Large intestine (tissue), 3 donors: ENCODE data around the gene ZDHHC11. TPM values are rescaled to one million over a fixed set of nuclear protein-coding genes. Genes with fewer than 3 reads are reported as not detected.
"Not testable (repeated sequence)": the region's sequence is repeated elsewhere in the genome, so short reads cannot be mapped to it uniquely, and the experiment has no call there.

Experiments
- DNase-seq, 2 donors: peaks; one replicate each; pipeline versions ENCODE4 v3.0.0 to v3.0.0-alpha.2; 2013
- H3K27ac ChIP-seq: one replicate; pipeline ENCODE4 v1.5.1; 2013; ENCODE audit warnings: low read length
- H3K27me3 ChIP-seq: 2 replicates; pipeline ENCODE4 v1.6.1; 2013; ENCODE audit warnings: low read length; ENCODE audit not compliant: control insufficient read depth, insufficient read depth
- H3K36me3 ChIP-seq: 2 replicates; pipeline ENCODE4 v1.6.1; 2013; ENCODE audit warnings: low read length; ENCODE audit not compliant: control insufficient read depth, insufficient read depth
- H3K4me1 ChIP-seq: one replicate; pipeline ENCODE4 v1.6.1; 2013; ENCODE audit warnings: low read length; ENCODE audit not compliant: control insufficient read depth, insufficient read depth
- H3K4me3 ChIP-seq: one replicate; pipeline ENCODE4 v1.5.1; 2013; ENCODE audit warnings: low read length
- H3K9me3 ChIP-seq: one replicate; pipeline ENCODE4 v1.6.1; 2013; ENCODE audit warnings: mild to moderate bottlenecking, low read depth, low read length, moderate library complexity; ENCODE audit not compliant: control insufficient read depth
- WGBS: methylation state at CpG from one replicate; pipeline ENCODE4 v1.1.5; 2013; ENCODE audit warnings: low lambda C conversion rate; ENCODE audit not compliant: insufficient coverage; 5-methylcytosine and 5-hydroxymethylcytosine counted together
- polyA plus RNA-seq: library from polyadenylated mRNA; unstranded; fragments of 120-200 nt; gene quantifications from one replicate; pipeline ENCODE4 v1.2.1, GENCODE V29; 2013

Gene ZDHHC11
- polyA plus RNA-seq, 1 donor = 41.0 TPM

- H3K4me3 ChIP-seq = no peak overlapping the region
- no peak overlapping the region for H3K27ac ChIP-seq
- no peak for DNase-seq
- H3K4me1 ChIP-seq = peaks cover 3% of the 10 kb centered on the region
- no peaks in the 10 kb centered on the region for H3K27me3 ChIP-seq
- H3K36me3 ChIP-seq = peaks cover 24% of the 10 kb centered on the region
- WGBS = 100% methylated on average over 2 of the region's 11 CpGs
- peaks cover 4% of the 10 kb centered on the region for H3K9me3 ChIP-seq
These were observed 7.9 kb upstream of the ZDHHC11 start for GRCh38 chr5:858726-859125.

DNA sequence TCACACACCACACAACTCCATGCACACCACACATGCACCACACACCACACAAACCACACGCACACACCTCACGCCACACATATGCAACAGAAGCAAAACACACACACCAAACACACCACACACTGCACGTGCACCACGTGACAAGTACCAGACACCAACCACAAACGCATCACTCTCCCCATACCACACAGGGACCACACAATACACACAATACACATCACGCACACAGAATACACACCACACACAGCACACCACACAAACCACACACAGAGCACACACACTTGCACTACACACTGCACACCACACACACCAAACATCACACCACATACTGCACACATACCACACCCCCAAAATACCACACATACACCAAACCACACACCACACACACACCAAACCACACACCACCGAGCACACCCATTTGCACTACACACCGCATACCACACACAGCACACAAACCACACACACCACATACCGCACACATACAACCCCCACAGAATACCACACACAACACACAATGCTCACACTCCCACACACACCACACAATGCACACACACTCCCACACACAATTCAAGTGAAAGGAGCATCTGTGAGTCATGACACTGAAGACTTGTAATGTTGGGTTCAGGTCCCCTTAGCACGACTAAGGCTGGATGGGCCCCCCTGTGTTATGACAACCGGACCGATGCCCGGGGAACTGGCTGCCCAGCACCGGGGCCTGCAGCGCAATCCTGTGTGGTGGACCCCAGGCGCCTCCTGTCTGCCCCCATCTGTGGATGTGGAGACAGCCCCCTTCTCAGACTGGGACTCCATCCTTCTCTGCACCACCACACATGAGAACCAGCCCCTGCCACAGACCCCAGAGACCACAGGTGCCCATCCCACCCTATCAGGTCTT is 6.0 kb upstream of the ZDHHC11 start:
- Histone ChIP-seq H3K27me3 (no peaks in the 10 kb centered on the region), H3K36me3 (peaks cover 5% of the 10 kb centered on the region), H3K4me3 (no peak overlapping the region), H3K9me3 (peaks cover 4% of the 10 kb centered on the region), H3K4me1 (peaks cover 3% of the 10 kb centered on the region), H3K27ac (no peak overlapping the region)
- WGBS = no CpG with 5 or more reads among the region's 16 CpGs
- DNase-seq = no peak

- WGBS = no CpG with 5 or more reads among the region's 21 CpGs
- H3K27me3 ChIP-seq = no peaks in the 10 kb centered on the region
- H3K4me3 ChIP-seq = no peak overlapping the region
- DNase-seq = no peak
- peaks cover 6% of the 10 kb centered on the region for H3K4me1 ChIP-seq
- H3K9me3 ChIP-seq = peaks cover 4% of the 10 kb centered on the region
- no peak overlapping the region for H3K27ac ChIP-seq
- H3K36me3 ChIP-seq = peaks cover 3% of the 10 kb centered on the region
These were observed 5.2 kb upstream of the ZDHHC11 start for GRCh38 chr5:855771-856530.

- no CpG with 5 or more reads among the region's 32 CpGs for whole genome bisulfite sequencing
- no peak for DNase-seq
- no peak overlapping the region for H3K27ac ChIP-seq
These were observed 4.4 kb upstream of the ZDHHC11 start for GRCh38 chr5:854966-855743.

DNA sequence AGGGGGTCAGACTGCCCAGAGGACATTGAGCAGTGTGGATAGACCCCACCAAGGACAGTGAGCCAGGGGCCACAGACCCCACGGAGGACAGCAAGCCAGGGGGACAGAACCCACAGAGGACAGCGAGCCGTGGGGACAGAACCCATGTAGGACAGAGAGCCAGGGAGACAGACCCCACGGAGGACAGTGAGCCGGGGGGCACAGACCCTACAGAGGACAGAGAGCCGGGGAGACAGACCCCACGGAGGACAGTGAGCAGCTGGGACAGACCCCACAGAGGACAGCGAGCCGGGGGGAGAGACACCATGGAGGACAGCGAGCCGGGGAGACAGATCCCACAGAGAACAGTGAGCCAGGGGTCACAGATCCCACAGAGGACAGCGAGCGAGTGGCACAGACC is 3.4 kb upstream of the ZDHHC11 start:
- no peak for DNase-seq
- WGBS = no CpG with 5 or more reads among the region's 13 CpGs
- H3K4me3 ChIP-seq = no peak overlapping the region
- no peaks in the 10 kb centered on the region for H3K36me3 ChIP-seq
- H3K4me1 ChIP-seq = peaks cover 21% of the 10 kb centered on the region
- peaks cover 4% of the 10 kb centered on the region for H3K9me3 ChIP-seq
- no peak overlapping the region for H3K27ac ChIP-seq
- no peaks in the 10 kb centered on the region for H3K27me3 ChIP-seq

More at GRCh38 chr5:854966-855743, 4.4 kb upstream of the ZDHHC11 start:
- Histone ChIP-seq H3K4me3 (no peak overlapping the region), H3K9me3 (peaks cover 4% of the 10 kb centered on the region), H3K27me3 (no peaks in the 10 kb centered on the region), H3K36me3 (peaks cover 3% of the 10 kb centered on the region), H3K4me1 (peaks cover 12% of the 10 kb centered on the region)

- H3K9me3 ChIP-seq, H3K4me3 ChIP-seq, H3K27me3 ChIP-seq, H3K27ac ChIP-seq, DNase-seq, H3K36me3 ChIP-seq: not testable (repeated sequence)
- WGBS = no CpG with 5 or more reads among the region's 18 CpGs
- H3K4me1 ChIP-seq = peaks cover 23% of the 10 kb centered on the region
These were observed 2.8 kb upstream of the ZDHHC11 start for GRCh38 chr5:853416-854090.

- H3K4me3 ChIP-seq = no peak overlapping the region
- peaks cover 23% of the 10 kb centered on the region for H3K4me1 ChIP-seq
- no peaks in the 10 kb centered on the region for H3K36me3 ChIP-seq
- DNase-seq = no peak
- no peaks in the 10 kb centered on the region for H3K27me3 ChIP-seq
- H3K27ac ChIP-seq = no peak overlapping the region
- WGBS = 77% methylated on average over 3 of the region's 55 CpGs
- H3K9me3 ChIP-seq = peaks cover 4% of the 10 kb centered on the region
These were observed 1.9 kb upstream of the ZDHHC11 start for GRCh38 chr5:852431-853401.

DNA sequence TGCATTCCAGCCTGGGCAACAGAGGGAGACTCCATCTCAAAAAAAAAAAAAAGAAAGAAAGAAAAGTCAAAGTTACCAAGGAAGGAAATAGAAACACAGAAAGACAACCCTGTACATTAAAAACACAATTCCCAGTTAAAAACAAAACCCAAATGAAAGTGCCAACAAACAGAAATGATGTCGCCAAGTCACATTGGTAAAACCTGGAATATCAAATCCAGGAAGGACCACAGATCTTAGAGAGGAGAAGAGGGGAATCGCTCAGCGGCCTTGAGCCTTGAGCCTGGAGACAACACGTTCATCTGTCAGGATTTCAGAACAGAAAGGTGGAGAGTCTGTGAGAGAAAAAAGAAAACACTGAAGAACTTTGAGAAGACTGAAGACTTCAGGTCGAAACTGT is 1.2 kb upstream of the ZDHHC11 start:
- H3K27me3 ChIP-seq = no peaks in the 10 kb centered on the region

GRCh38 chr5:851553-851952 is 767 bp upstream of the ZDHHC11 start:
- Histone ChIP-seq H3K4me3 (no peak overlapping the region), H3K4me1 (peaks cover 23% of the 10 kb centered on the region), H3K27ac (no peak overlapping the region), H3K27me3 (no peaks in the 10 kb centered on the region), H3K36me3 (no peaks in the 10 kb centered on the region), H3K9me3 (peaks cover under 1% of the 10 kb centered on the region)
- no peak for DNase-seq
- WGBS = 67% methylated on average over 2 of the region's 16 CpGs

More for the DNA sequence above, 1.2 kb upstream of the ZDHHC11 start:
- 80% methylated on average over 1 of the region's 5 CpGs for WGBS
- Histone ChIP-seq H3K9me3 (peaks cover 4% of the 10 kb centered on the region), H3K4me3 (no peak overlapping the region), H3K36me3 (no peaks in the 10 kb centered on the region), H3K27ac (no peak overlapping the region), H3K4me1 (peaks cover 23% of the 10 kb centered on the region)
- peak in 1 of 2 donors; percentile 13 for DNase-seq
